ENCODE measurements around the gene RPS21.

Gene RPS21

DNA sequence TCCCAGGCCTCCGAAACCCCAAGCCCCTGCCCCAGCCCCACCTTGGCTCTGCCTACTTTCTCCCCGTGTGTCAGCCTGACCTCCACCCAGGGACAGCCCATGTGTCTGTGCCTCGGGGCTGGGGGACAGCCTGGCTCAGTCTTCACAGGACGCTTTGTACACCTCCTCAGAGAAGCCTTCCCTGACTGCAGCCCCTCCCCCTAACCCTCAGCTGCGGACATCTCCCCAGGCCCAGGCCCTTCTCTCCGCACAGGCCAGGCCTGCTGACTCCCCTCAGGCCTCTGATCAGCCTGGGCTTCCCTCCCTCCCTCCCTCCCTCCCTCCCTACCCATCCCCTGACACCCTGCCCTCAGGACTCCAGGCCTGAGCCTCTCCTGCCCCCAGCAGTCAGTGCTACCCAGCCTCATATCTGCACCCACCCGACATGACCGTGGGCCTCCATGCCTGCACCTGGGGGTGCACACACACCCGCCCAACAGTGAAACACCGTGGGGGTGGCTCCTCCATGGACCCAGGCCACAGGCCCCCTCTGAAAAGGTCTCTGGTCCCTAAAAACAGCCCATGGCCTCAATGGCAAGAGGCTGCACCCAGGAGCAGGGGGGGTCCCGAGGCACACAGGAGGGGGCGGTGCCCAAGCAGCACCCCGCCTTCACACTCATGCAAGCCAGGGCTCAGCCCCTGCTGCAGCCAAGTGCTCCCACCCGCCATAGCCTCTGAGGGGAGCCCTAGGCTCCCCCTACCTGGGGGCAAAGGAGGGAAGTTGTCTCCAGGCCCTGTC is 32.7 kb upstream of the RPS21 start:
- no peak for DNase-seq (ENCODE audit: low spot score)

DNA sequence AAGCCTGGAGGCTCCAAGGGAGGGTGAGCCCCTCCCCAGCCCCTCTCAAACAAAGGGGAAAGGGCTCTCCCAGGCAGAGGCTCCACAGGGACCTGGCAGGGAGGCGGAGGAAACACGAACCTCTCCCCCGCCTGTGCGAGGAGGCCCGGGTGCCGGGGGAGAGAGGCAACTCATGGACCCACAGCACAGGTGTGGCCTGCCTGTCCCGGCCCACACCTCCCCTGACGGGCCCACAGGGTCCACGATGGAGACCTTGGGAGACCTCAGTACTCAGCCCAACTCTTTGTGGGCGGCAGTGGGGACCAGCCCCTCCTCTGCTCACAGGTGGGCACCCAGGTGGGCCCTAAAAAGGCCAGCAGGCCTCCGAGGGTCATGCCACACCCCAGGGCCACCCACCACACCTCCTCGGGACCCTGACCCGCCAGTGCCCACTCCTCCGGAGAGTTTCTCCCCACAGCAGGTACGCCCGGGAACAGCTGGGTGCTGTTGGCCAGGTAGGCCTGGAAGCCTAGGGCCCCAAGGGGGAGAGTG is 32.0 kb upstream of the RPS21 start:
- DNase-seq (ENCODE audit: low spot score), result no peak

DNA sequence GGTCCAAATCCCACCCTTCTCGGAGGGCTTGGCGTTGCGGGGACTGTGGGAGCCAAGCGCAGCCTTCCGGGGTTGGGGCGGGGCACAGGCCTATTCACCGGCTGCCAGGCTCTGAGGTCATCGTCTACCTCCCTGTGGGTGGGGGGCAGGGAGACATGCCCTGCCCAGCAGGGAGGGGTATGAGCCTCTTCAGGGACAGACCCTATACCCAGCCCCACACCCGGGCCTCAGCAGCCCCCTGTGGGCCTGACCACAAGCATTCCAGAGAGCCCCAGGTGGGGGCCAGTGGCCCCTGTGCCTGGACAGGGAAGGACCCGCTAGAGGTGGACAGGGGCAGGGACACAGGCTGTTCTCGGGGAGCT is 31.4 kb upstream of the RPS21 start:
- DNase-seq (ENCODE audit: low spot score), result peak; percentile 53

DNA sequence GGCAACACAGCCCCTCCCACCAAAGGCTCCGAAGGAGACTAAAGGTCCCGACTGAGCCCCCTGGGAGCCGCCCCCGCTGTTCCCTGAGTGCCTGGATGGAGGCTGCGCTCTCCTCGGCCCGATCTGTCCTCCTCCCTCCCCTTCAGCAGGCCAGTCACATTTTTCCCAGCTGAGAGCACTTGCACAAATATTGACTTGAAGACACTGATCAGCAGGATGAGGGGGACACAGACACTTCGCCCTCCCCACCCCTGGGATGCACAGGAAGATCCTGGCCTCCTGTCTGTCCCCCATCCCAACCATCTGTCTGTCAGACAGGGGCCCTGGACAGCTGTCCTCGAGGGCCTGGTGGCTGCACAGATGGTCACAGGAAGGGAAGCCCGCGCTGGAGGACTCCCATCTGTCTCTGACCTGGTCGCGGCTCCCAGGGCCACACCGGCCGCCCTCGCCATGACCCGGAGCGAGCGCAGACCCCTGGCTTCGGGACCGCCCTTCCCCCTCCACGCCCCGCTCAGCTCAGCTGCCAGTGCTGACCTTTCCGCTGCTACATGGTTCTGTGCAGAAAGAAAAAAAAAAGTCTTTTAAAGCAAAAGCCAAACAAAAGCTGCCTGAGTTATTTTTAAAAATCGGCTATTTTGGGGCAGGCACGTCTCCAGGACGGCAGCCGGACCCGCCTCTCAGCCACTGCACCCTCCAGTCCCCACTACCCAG is 30.9 kb upstream of the RPS21 start:
- peak; percentile 43 for DNase-seq (ENCODE audit: low spot score)

DNA sequence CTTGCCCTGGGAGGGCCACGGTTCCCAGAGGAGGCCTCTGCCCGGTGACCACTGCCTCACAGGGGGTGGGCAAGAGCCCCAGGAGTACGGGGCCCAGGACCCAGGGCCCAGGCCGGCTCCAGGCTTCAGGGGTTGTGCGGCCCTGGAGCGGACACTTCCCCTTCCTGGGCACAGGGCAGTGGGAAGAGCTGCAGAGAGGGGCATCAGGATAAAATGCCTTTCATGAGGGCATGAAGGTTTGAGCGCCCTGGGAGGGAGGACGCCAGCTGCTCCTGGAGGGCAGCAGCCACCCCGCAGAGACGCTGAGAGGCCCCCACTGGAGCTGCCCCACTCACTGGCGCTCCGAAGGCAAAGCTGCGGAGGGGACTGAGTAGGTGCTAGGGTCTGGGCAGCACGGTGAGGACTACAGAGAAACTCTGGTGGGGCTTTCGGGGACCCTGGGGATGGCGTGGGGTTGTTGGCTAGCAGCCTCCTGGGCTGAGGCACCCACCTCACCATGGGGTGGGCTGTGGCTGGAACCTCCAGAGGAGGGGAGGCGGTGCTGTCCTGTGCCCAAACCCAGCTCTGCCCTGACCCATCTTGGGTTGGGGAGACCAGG is 30.2 kb upstream of the RPS21 start:
- no peak for DNase-seq (ENCODE audit: low spot score)

DNA sequence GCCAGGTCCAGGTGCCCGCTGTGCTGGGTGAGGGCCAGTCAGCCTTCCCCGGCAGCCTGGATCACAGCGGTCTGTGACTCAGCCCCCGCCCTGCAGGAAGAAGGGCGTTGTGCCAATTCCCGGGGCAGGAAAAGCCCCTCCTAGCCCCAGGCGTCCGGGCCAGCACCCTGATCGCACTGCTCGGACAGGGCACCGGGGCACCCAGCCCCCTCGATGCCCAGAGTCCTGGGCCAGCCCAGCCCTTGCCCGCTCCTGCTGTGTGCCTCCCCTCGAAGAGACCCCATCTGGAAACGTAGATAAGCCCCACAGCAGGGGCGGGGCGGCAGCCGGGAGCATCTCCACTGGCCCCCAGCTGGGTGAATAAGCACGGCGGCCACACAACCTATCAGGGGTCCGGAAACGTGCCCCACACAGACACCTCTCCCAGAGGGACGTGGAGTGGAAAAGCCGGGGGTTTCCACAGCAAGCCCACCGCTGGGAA is 29.7 kb upstream of the RPS21 start:
- DNase-seq (ENCODE audit: low spot score), result peak; percentile 75

DNA sequence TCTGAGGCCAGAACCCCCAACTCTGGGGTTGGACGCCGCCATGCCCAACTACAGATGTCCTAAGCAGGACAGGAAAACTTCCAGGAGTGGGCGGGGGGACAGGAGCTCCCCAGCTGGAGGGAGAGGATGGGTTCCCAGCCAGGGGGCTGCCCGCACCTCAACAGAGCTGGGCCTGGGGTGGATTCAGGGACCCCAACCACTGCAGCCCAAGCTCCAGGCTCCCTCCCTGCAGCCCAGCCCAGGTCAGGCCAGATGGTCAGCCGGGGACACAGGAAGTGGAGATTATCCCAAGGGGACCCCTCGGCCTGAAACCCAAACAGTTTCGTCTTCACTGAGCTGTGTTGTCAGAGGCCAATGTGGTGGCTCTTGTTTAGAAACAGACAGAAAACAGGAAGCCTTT is 29.2 kb upstream of the RPS21 start:
- DNase-seq (ENCODE audit: low spot score), result no peak

DNA sequence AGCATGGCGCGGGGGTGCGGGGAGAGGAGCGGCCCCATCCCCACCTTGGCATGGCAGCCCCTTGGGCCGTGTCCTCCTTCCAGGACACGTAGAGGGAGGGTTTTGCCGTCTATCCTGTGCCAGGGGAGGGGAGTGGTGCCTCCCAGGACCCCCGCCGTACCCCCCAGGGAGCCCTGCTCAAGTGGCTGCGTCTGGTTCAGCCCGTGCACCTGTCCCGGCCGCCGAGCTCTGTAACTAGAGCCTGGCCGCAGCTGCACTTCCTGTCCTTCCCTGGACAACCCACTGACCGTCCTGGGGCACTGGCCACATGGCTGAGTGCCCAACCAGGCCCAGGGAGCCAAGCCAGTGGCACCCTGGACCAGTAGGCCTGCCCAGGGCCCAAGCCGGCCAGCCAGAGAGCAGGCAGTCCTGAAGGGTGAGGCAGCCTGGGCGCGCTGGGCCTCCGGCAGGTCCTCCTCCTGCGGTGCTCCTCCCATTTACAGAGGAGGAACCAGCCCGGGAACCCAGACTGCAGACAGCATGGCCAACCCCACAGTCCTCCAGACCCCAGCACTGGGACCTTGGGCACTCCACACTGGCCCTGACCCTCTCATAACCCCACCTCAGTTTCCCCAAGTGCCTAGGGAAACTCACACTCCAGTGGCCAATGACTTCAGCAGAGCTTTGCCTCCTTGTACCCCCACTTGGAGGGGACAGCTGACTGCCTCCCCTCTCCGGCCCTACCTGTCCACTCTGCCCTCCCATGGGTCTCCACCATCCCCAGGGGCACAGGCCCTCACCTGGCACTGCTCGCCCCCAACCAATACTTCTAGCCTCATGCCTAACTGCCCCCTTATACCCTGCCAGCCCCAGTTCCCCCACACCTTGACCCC is 28.5 kb upstream of the RPS21 start:
- DNase-seq (ENCODE audit: low spot score), result no peak

DNA sequence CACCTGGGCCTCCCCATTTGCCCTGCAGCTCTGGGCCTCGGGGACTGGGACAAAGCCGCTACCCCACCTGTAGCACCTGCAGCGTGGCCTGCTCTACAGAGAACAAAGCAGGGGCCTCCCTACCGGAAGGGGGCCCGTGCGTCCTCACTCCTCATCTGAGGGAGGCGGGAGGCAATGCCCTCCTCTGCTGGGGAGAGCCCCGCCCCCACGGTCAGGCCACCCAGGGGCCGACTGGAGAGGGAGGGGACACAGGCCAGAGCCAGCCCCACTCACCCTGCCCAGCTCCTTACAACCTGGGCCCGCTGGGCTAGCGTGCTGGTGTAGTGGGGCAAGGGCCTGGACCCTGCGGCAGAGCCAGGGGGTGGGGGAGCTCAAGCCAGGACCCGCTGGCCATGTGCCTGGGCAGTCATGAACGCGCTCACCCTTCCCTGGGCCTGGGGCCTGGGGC is 27.8 kb upstream of the RPS21 start:
- DNase-seq (ENCODE audit: low spot score), result no peak

DNA sequence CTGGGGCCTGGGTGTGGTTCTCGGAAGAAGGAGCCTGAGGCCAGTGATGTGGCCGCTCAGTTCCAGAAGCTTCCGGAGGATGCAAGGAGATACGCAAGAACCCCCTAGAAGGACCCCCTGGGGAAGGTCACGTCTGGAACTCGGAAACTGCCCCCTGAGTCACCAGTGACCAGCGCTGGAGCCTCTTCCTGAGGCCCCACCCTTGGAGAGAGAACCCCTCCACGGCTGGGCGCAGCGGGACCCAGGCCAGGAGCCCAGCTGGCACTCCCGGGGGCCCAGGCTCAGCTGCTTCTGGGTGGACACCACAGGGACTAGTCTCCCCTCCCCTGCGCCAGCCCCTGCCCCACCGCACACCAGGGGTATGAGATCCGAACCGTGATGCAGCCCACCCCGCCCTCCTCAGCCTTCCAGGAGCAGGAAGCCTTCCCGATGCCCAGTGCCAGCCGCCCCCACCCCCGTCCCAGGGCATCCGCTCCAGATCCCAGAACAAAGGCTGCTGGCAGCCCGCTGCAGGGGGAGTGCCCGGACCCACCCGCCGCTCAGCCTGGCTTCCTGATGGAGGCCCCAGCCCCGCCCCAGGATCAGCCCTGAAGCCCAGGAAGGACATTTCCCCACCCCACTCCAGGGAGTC is 27.3 kb upstream of the RPS21 start:
- DNase-seq (ENCODE audit: low spot score), result no peak

DNA sequence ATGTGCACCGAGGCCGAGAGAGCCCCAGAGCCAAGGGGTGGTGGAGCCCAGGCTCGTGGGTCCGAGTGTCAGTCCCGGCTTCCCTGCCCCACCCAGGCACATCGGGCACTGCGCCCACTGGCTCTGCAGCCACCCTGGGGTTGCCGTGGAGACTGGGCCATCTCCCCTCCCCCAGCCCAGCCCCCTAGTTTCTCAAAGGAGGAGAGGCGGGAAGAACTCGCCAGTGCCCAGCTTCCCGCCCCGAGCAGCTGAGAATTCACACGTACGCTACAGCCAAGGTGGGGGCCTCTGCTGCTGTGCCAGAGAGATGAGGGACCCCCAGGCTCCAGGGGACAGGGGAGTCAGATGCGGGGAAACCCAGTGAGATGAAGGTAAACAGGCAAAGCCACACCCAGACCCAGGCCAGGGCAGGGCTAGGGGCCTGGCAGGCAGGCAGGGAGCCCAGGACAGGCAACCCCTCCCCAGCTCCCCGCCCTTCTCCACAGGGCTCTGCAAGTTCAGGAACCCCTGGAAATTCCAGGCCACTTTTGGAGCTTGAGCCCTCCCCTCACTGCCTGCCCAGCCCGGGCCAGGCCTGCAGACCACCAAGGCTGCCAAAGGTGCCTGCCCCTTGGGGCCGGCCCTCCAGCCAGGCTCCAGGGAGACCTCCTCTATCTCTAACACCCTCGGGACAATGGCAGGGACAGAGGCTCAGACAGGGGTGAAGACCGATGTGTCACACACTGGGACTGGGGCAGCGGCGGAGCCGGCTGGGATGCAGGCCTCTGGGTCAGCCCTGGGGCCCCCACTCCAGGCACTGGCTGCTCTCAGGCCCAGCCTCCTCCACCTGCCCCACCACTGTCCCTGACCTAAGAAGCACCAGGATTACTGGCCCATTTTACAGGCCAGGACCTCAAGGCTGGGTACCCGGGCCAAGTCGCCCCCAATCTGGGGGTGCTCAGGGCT is 25.8 kb upstream of the RPS21 start:
- no peak for DNase-seq (ENCODE audit: low spot score)

DNA sequence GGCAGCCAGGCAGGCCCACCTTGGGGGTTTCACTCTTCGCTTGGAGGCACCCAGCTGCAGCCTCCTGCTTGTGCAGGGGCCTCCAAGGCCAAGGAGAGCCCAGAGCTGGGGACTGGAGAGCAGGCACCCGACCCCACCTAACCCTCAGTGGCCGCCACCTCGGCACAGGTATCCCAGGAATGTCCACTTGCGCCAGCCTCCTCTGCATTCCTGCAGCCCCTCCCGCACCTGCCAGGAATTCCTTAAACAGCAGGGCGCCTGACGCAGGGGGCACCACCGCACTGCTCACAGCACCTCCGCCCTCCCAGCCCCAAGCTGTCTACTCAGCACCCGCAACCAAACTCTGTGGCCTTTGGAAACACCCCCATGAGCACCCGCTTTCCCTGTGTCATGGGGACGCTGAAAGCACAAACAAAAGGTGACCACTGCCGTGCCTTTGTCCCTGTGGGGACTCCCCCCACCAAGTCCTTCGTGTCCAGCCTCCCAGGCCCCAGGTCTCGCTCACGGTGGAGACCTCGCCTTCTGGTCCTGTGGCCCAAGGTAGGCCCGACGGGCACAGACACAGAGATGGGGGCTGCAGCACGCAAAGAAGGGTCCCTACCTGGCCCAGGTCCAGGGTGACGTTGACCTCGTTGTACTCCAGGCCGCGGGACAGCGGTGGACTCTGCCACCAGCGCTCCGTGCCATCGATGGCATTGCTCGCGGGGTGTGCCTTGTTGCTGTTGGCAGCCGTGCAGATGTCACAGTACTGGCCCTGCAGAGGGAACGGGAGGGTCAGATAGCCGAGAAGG is 24.9 kb upstream of the RPS21 start:
- no peak for DNase-seq (ENCODE audit: low spot score)

DNA sequence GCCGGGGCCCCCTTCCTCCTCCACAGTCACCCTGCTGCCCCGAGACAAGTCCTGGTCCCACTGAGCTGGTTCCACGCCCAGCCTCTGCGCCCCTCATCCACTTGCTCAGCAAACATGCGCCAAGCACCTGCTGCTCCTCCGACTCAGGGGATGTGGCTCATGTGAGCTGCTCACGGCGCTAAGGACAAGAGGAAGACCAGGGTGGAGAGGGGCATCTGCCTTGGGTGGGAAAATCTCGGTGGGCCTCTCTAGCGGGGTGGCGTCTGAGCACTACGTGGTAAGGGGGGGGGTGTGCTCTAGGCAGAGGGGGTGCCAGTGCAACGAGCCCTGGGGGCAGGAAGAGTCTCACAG is 24.3 kb upstream of the RPS21 start:
- DNase-seq (ENCODE audit: low spot score), result no peak

DNA sequence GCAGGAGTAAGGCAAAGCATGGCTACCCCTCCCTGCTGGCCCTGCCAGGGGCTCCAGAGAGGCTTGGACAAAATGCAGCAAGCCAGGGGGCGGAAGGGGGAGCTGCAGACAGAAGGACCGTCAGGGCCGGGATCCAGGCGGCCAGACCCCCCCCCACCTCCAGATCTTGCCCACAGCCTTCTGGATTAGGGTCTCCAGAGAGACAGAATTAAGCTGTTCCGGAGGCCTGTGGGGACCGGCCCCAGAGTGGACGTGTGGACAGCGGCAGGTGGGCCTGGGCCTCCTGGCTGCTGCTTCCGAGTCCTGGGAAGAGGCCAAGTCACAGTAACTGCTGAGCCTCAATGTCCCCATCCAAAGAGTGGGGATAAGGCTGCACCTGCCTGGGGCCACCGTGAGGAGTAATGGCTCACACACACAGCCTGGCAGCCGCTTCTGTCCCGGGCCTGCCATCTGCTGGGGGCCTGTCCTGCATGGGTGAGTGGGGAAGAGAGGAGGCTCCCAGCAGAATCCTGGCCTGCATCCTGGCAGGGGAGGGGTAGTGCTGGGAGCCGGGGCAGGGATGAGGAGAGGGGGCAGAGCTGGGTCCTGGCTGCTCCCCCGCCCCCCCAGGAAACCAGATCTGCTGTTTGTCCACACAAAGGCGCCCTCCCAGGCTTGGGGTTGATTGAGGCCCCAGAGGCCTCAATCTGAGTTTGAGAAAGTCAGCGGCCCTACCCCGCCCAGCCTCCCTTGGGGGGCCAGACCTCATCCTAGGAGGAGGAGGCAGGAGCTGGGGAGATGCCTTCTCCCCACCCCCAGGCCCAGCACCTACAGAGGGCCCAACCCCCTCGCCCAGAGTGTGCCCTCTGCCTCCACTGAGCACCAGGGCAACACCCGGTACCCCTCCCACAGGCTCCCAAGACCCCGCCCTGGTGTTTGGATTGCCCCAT is 23.6 kb upstream of the RPS21 start:
- no peak for DNase-seq (ENCODE audit: low spot score)

DNA sequence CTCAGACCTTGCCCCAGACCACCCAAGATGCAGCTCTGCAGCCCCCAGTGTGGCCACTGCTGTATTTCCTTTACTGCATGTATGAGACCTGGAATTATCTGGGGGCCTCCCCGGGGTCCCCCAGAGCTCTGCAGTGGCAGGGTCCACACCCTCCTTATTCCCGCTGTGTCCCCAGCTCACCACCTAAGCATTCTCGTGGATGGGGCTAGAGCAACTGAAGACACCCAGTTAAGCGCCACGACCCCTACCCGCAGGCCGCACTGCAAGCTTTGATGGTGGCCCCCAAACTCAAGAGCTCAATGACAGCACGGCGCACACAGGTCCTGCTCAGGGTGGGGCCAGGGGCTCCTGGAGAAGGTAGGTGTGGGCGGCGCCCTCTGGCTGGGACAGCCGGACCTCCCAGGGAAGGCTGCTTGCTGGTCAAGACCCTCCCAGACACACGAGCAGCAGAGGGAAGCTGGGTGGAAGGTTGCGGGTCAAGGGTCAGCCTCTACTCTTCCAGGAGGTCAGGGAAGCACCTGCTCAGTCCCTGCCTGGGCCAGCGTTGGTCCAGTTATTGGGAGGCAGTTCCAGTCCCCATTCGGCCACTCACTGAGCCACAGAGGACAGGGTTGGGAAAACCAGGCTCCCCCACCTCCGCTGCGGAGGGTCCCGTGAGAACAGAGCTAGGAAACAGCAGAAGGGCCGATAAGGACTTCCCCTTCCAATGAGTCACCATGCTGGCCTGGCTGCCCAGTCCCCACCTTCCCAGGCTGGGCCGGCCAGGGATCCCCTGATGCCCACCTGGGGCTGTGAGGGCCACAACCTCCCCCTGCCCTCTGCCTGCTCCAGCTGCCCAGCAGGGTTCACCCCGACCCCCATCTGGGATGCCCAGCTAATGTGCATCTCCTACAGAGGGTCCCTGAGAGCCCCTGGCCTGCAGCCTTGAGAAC is 22.7 kb upstream of the RPS21 start:
- no peak for DNase-seq (ENCODE audit: low spot score)

DNA sequence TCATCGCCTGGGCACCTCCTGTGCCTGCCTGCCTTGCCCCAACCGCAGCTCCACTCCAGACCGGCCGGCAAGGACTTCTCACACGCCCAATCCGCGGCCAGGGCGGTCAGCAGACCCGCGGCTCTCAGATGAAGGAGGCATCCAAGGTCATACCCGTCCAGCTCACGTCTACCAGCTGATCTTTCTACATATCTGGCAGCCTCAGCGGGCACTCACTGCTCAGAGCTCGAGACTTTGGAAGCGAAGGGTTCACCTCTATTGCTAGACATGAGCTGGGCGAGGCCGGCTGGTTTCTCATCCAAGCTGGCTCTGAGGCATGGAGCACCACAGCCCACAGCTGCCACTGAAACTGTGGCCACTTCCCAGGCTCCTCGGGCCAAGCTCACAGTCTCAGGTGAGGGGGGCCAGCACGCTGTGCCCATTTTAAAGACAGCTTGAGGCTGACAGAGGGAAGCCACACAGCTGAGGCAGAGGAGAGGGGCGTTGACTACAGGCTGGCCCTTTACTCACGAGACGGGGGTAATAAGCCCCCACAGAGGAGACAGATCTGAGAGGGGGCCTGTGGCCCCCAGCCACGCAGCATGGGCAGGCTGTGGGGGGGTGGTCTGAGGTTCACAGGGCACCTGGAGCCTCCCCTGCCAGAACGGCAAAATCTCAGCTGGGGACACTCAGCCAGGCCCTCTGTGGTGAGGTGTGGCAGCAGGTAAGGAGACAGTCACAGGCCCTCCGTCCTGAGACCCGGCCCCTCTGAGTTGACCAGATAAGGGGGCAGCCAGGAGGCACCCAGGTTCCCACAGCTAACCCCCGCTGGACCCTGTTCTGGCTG is 21.8 kb upstream of the RPS21 start:
- DNase-seq (ENCODE audit: low spot score), result no peak

Measured in GM03348 (cell line).